IMR-90 (cell line): ENCODE data around the gene PFDN1. TPM values are rescaled to one million over a fixed set of nuclear protein-coding genes. Genes with fewer than 3 reads are reported as not detected.

ENCODE experiments used
- ATAC-seq: fragments of 200-7000 bp; cut with Tn5 transposase; 2 replicates; pipeline ENCODE4 v1.9.1; 2020; ENCODE audit warnings: low read depth, mild to moderate bottlenecking, moderate library complexity
- BruUV-seq: library from RNA; stranded (reverse); fragments of 400-500 nt; replicated peaks from 2 replicates; lab custom pipeline; 2021; lab: Mats Ljungman, UMichigan
- CTCF ChIA-PET: fragments of 300-600 bp; formaldehyde crosslinking; extraction: SDS; loops from one replicate; lab custom pipeline; 2021; ENCODE audit warnings: antibody characterized with exemption; lab: Yijun Ruan, JAX
- POLR2A ChIA-PET: fragments of 300-600 bp; sonication (Branson Sonifier 250); formaldehyde crosslinking; loops from one replicate; lab custom pipeline; 2022; ENCODE audit warnings: antibody characterized with exemption; ENCODE audit not compliant: unreplicated experiment; lab: Charles Lee
- DNase-seq: peaks from one replicate; pipeline ENCODE4 v3.0.0; 2013
- H2AFZ ChIP-seq: replicated peaks from 2 replicates; pipeline ENCODE3; 2013; ENCODE audit warnings: low read length, mild to moderate bottlenecking; ENCODE audit not compliant: poor library complexity
- H2AK5ac ChIP-seq: 2 replicates; pipeline ENCODE4 v1.6.1; 2013; ENCODE audit warnings: low read depth, low read length, inconsistent platforms
- H2AK9ac ChIP-seq: replicated peaks from 2 replicates; pipeline ENCODE3; 2013; ENCODE audit warnings: mild to moderate bottlenecking, low read depth, low read length, moderate library complexity; ENCODE audit not compliant: poor library complexity
- H2BK120ac ChIP-seq: 2 replicates; pipeline ENCODE4 v1.6.1; 2013; ENCODE audit warnings: low read depth, low read length, inconsistent platforms
- H2BK15ac ChIP-seq: 3 replicates; pipeline ENCODE4 v1.6.1; 2013; ENCODE audit warnings: low read depth, low read length, inconsistent platforms
- H2BK20ac ChIP-seq: 2 replicates; pipeline ENCODE4 v1.6.1; 2013; ENCODE audit warnings: low read depth, mild to moderate bottlenecking, inconsistent platforms, low read length, moderate library complexity
- H2BK5ac ChIP-seq: 2 replicates; pipeline ENCODE4 v1.6.1; 2013; ENCODE audit warnings: mild to moderate bottlenecking, low read depth, low read length, inconsistent platforms; ENCODE audit not compliant: poor library complexity, severe bottlenecking
- H3K14ac ChIP-seq: replicated peaks from 2 replicates; pipeline ENCODE4 v1.6.1; 2013; ENCODE audit warnings: low read depth, low read length, inconsistent platforms
- H3K18ac ChIP-seq: 2 replicates; pipeline ENCODE4 v1.6.1; 2013; ENCODE audit warnings: low read depth, low read length, control low read depth
- H3K23ac ChIP-seq: 2 replicates; pipeline ENCODE4 v1.6.1; 2013; ENCODE audit warnings: low read depth, low read length, inconsistent platforms
- H3K27ac ChIP-seq: 2 replicates; pipeline ENCODE4 v1.5.1; 2013; ENCODE audit warnings: mild to moderate bottlenecking, control low read depth, low read length; ENCODE audit not compliant: insufficient read depth
- H3K27me3 ChIP-seq: 2 replicates; pipeline ENCODE4 v1.6.1; 2013; ENCODE audit warnings: low read length; ENCODE audit not compliant: control insufficient read depth, insufficient read depth
- H3K36me3 ChIP-seq: 2 replicates; pipeline ENCODE4 v1.6.1; 2013; ENCODE audit warnings: low read length, mixed read lengths; ENCODE audit not compliant: control insufficient read depth, insufficient read depth
- H3K4ac ChIP-seq: 2 replicates; pipeline ENCODE4 v1.6.1; 2013; ENCODE audit warnings: low read depth, low read length, inconsistent platforms
- H3K4me1 ChIP-seq: 2 replicates; pipeline ENCODE4 v1.6.1; 2013; ENCODE audit warnings: low read length, mixed read lengths; ENCODE audit not compliant: control insufficient read depth, insufficient read depth
- H3K4me2 ChIP-seq: 2 replicates; pipeline ENCODE4 v1.6.1; 2013; ENCODE audit warnings: low read depth, mild to moderate bottlenecking, control low read depth, low read length, moderate library complexity
- H3K4me3 ChIP-seq: 2 replicates; pipeline ENCODE4 v1.5.1; 2013; ENCODE audit warnings: low read depth, mild to moderate bottlenecking, control low read depth, low read length, moderate library complexity; ENCODE audit not compliant: insufficient read depth
- H3K56ac ChIP-seq: 2 replicates; pipeline ENCODE4 v1.6.1; 2013; ENCODE audit warnings: low read length, inconsistent platforms; ENCODE audit not compliant: insufficient read depth; ENCODE audit errors: extremely low read depth
- H3K79me1 ChIP-seq, 2 experiments: 2 replicates each; pipeline ENCODE4 v1.6.1; 2013; ENCODE audit warnings: low read length in 2 of 2, inconsistent platforms in 1 of 2, low read depth in 1 of 2
- H3K9ac ChIP-seq: 2 replicates; pipeline ENCODE4 v1.6.1; 2013; ENCODE audit warnings: low read depth, low read length, control low read depth
- H3K9me1 ChIP-seq: 2 replicates; pipeline ENCODE4 v1.6.1; 2013; ENCODE audit warnings: low read length, inconsistent platforms; ENCODE audit not compliant: insufficient read depth
- H3K9me3 ChIP-seq: 2 replicates; pipeline ENCODE4 v1.6.1; 2013; ENCODE audit warnings: low read length; ENCODE audit not compliant: control insufficient read depth, insufficient read depth
- H4K20me1 ChIP-seq: 2 replicates; pipeline ENCODE4 v1.6.1; 2013; ENCODE audit warnings: low read length, inconsistent platforms; ENCODE audit not compliant: insufficient read depth
- H4K5ac ChIP-seq: 2 replicates; pipeline ENCODE4 v1.6.1; 2013; ENCODE audit warnings: mild to moderate bottlenecking, low read depth, low read length, control low read depth
- H4K8ac ChIP-seq, 2 experiments: 2 replicates each; pipeline ENCODE4 v1.6.1; 2013; ENCODE audit warnings: low read depth in 2 of 2, low read length in 2 of 2, control low read depth in 1 of 2, inconsistent platforms in 1 of 2
- H4K91ac ChIP-seq: 2 replicates; pipeline ENCODE4 v1.6.1; 2013; ENCODE audit warnings: low read depth, low read length, inconsistent platforms; ENCODE audit not compliant: insufficient read depth
- BHLHE40 ChIP-seq: fragments of 150-350 bp; IDR thresholded peaks from 2 replicates; pipeline ENCODE4 v1.6.1; 2016; ENCODE audit warnings: mild to moderate bottlenecking, low read depth, low read length
- CEBPB ChIP-seq: IDR thresholded peaks from 2 replicates; pipeline ENCODE4 v1.6.1; 2012; ENCODE audit warnings: low read depth, low read length, improper control_type of control experiment
- CHD1 ChIP-seq: IDR thresholded peaks from 2 replicates; pipeline ENCODE4 v1.6.1; 2012; ENCODE audit warnings: low read depth, low read length, improper control_type of control experiment
- ELK1 ChIP-seq: fragments of 150-350 bp; IDR thresholded peaks from 2 replicates; pipeline ENCODE4 v1.6.1; 2016; ENCODE audit warnings: low read depth, mild to moderate bottlenecking, low read length, moderate library complexity, borderline replicate concordance
- FOS ChIP-seq: fragments of 150-350 bp; IDR thresholded peaks from 2 replicates; pipeline ENCODE4 v1.6.1; 2016; ENCODE audit warnings: low read depth, low read length
- MAFK ChIP-seq: IDR thresholded peaks from 2 replicates; pipeline ENCODE4 v1.6.1; 2012; ENCODE audit warnings: low read depth, low read length, improper control_type of control experiment
- MAZ ChIP-seq: IDR thresholded peaks from 2 replicates; pipeline ENCODE4 v1.6.1; 2012; ENCODE audit warnings: low read depth, mild to moderate bottlenecking, low read length, improper control_type of control experiment, moderate library complexity, borderline replicate concordance
- MXI1 ChIP-seq: IDR thresholded peaks from 2 replicates; pipeline ENCODE4 v1.6.1; 2012; ENCODE audit warnings: low read depth, mild to moderate bottlenecking, low read length, moderate library complexity, borderline replicate concordance
- NFE2L2 ChIP-seq: fragments of 150-350 bp; IDR thresholded peaks from 2 replicates; pipeline ENCODE4 v1.6.1; 2016; ENCODE audit warnings: low read depth, mild to moderate bottlenecking, low read length
- POLR2A ChIP-seq: IDR thresholded peaks from 2 replicates; pipeline ENCODE4 v1.6.1; 2012; ENCODE audit warnings: mild to moderate bottlenecking, low read depth, low read length
- RAD21 ChIP-seq: IDR thresholded peaks from 2 replicates; pipeline ENCODE4 v1.6.1; 2012; ENCODE audit warnings: low read length, improper control_type of control experiment
- RCOR1 ChIP-seq: IDR thresholded peaks from 2 replicates; pipeline ENCODE4 v1.6.1; 2012; ENCODE audit warnings: mild to moderate bottlenecking, low read length, improper control_type of control experiment; ENCODE audit not compliant: insufficient replicate concordance
- RFX5 ChIP-seq: IDR thresholded peaks from 2 replicates; pipeline ENCODE4 v1.8.0; 2012; ENCODE audit warnings: low read depth, mild to moderate bottlenecking, low read length, moderate library complexity
- SMC3 ChIP-seq: fragments of 150-350 bp; IDR thresholded peaks from 2 replicates; pipeline ENCODE4 v1.6.1; 2016; ENCODE audit warnings: low read depth, mild to moderate bottlenecking, antibody characterized with exemption, low read length, moderate library complexity
- USF2 ChIP-seq: fragments of 150-350 bp; IDR thresholded peaks from 2 replicates; pipeline ENCODE4 v1.6.1; 2017; ENCODE audit warnings: mild to moderate bottlenecking, antibody characterized with exemption, low read length, low read depth
- WGBS, 2 experiments: methylation state at CpG; one replicate each; pipeline versions ENCODE4 v1.1.5 to v1.1.7; 2013; ENCODE audit warnings: missing lambda C conversion rate in 2 of 2; ENCODE audit not compliant: insufficient read length in 1 of 2; ENCODE audit errors: extremely low coverage in 2 of 2; 5-methylcytosine and 5-hydroxymethylcytosine counted together
- dilution Hi-C: fragments of 300-500 bp; cut with HindIII; formaldehyde crosslinking; loops from one replicate; pipeline ENCODE4 v1.14.3; 2018; ENCODE audit warnings: low sequenced_read_pairs; ENCODE audit not compliant: unreplicated experiment
- in situ Hi-C: fragments of 300-500 bp; cut with MboI; formaldehyde crosslinking; loops from 3 replicates; pipeline ENCODE4 v1.14.3; 2019; ENCODE audit warnings: low sequenced_read_pairs, inconsistent platforms, mixed read lengths
- intact Hi-C: fragments of 100-400 bp; cut with micrococcal nuclease; formaldehyde crosslinking; loops from 2 replicates; pipeline ENCODE4 v1.10.0; 2022
- polyA plus RNA-seq, 3 experiments: library from polyadenylated mRNA; depleted of rRNA; stranded (reverse); fragments of >200 nt; gene quantifications; 2 replicates each; pipeline ENCODE4 v1.2.3, GENCODE V29; 2012; ENCODE audit warnings: low replicate concordance in 1 of 3
- total RNA-seq: library from RNA; depleted of rRNA; stranded (reverse); fragments of >200 nt; gene quantifications from 2 replicates; pipeline ENCODE4 v1.2.3, GENCODE V29; 2012
- TF ChIP-seq, protein P1 (sequence below): conservative IDR thresholded peaks from 2 replicates; pipeline ENCODE4 v1.5.1; 2012; ENCODE audit warnings: mild to moderate bottlenecking, low read depth, low read length, improper control_type of control experiment

Gene PFDN1
- total and polyA plus RNA-seq, 2 of the 4 experiments (the other 2 are of a cell fraction): 98.8 to 134 TPM

DNA sequence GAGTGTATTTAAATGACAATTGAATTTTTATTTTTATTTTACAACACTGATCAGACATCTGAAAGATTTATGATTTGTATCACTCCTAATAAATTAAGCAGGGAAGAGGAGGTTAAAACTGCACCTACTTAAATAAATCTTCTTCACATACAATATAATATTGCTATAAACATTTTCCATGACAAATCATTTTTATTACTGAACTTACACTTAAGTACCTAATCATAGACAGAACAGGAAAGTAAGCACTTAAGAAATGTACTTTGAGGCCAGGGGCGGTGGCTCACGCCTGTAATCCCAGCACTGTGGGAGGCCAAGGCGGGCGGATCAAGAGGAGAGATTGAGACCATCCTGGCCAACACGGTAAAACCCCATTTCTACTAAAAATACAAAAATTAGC, 3.8 kb downstream of the PFDN1 start:
- H3K23ac ChIP-seq: no peak overlapping the region
- H3K27me3 ChIP-seq: no peaks in the 10 kb centered on the region
- peak overlapping the region; percentile 57; the same call in 1 of the 2 replicates for H2AK5ac ChIP-seq
- H3K4me1 ChIP-seq: peaks cover 5% of the 10 kb centered on the region
- H3K27ac ChIP-seq: peak overlapping the region; percentile 43; the same call in 1 of the 2 replicates
- intact Hi-C loops (loop anchor here (5.0 kb wide), 1 partner anchor 48 kb away; the partner anchor contains the start of gene HBEGF), in situ Hi-C loops (no loop called here), dilution Hi-C loops (no loop called here)
- ChIA-PET POLR2A (no interaction called here), CTCF (no interaction called here)
- peaks cover 4 to 43% of the 10 kb centered on the region in 2 experiments for H3K79me1 ChIP-seq
- H4K5ac ChIP-seq: no peak overlapping the region
- 0 out of 2 replicates have a peak overlapping the region, but pooled peaks have one; percentile 39 for H3K4ac ChIP-seq
- H4K91ac ChIP-seq: 0 out of 2 replicates have a peak overlapping the region, but pooled peaks have one; percentile 13
- no peak overlapping the region for H2AFZ ChIP-seq
- H3K36me3 ChIP-seq: peaks cover 2% of the 10 kb centered on the region; the same call in 1 of the 2 replicates
- H3K9me3 ChIP-seq: no peaks in the 10 kb centered on the region
- no peak overlapping the region for H3K14ac ChIP-seq
- no peak overlapping the region for H2BK15ac ChIP-seq
- H3K18ac ChIP-seq: no peak overlapping the region
- no CpG with 5 or more reads among the region's 5 CpGs for WGBS, 2 experiments
- H4K20me1 ChIP-seq: peaks cover 3% of the 10 kb centered on the region; the same call in 1 of the 2 replicates
- DNase-seq (no peak), ATAC-seq (no peak)
- H3K9ac ChIP-seq: no peak overlapping the region
- H4K8ac ChIP-seq: 0 out of 4 replicates have a peak overlapping the region, but pooled peaks of 1 of the 2 experiments have one; percentile 11
- peaks cover 7% of the 10 kb centered on the region for H3K9me1 ChIP-seq
- H2BK20ac ChIP-seq: 0 out of 2 replicates have a peak overlapping the region, but pooled peaks have one; percentile 23
- no TSS peak for BruUV-seq
- H2BK120ac ChIP-seq: peak overlapping the region; percentile 26
- H3K4me3 ChIP-seq: no peak overlapping the region
- no peak overlapping the region for H2BK5ac ChIP-seq
- no peak overlapping the region for H3K4me2 ChIP-seq
- TF ChIP-seq SMC3 (no peak), MXI1 (no peak), MAZ (no peak), MAFK (no peak), RFX5 (no peak), RCOR1 (no peak), POLR2A (no peak), BHLHE40 (no peak), RAD21 (no peak), ELK1 (no peak), FOS (no peak), USF2 (no peak), CHD1 (no peak), CEBPB (no peak), NFE2L2 (no peak)
- TF ChIP-seq, protein P1, sequence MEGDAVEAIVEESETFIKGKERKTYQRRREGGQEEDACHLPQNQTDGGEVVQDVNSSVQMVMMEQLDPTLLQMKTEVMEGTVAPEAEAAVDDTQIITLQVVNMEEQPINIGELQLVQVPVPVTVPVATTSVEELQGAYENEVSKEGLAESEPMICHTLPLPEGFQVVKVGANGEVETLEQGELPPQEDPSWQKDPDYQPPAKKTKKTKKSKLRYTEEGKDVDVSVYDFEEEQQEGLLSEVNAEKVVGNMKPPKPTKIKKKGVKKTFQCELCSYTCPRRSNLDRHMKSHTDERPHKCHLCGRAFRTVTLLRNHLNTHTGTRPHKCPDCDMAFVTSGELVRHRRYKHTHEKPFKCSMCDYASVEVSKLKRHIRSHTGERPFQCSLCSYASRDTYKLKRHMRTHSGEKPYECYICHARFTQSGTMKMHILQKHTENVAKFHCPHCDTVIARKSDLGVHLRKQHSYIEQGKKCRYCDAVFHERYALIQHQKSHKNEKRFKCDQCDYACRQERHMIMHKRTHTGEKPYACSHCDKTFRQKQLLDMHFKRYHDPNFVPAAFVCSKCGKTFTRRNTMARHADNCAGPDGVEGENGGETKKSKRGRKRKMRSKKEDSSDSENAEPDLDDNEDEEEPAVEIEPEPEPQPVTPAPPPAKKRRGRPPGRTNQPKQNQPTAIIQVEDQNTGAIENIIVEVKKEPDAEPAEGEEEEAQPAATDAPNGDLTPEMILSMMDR: no peak
- H3K56ac ChIP-seq: no peak overlapping the region
- no peak overlapping the region for H2AK9ac ChIP-seq
